PC-3 (cell line): Measurements from ENCODE around the gene DMAP1. TPM values are rescaled to one million over a fixed set of nuclear protein-coding genes. Genes with fewer than 3 reads are reported as not detected.

ENCODE experiments used
- ATAC-seq: fragments of 200-7000 bp; cut with Tn5 transposase; 2 replicates; pipeline ENCODE4 v1.9.1; 2020; ENCODE audit warnings: mild to moderate bottlenecking, moderate library complexity
- BruUV-seq: library from RNA; stranded (reverse); fragments of 400-500 nt; replicated peaks from 2 replicates; lab custom pipeline; 2021; lab: Mats Ljungman, UMichigan
- CTCF ChIA-PET: fragments of 300-600 bp; sonication (Branson Sonifier 250); formaldehyde crosslinking; loops from one replicate; lab custom pipeline; 2022; ENCODE audit warnings: antibody characterized with exemption; lab: Charles Lee
- POLR2A ChIA-PET: fragments of 300-600 bp; sonication (Branson Sonifier 250); formaldehyde crosslinking; loops from one replicate; lab custom pipeline; 2022; ENCODE audit warnings: antibody characterized with exemption; ENCODE audit not compliant: unreplicated experiment; lab: Charles Lee
- DNase-seq: peaks from one replicate; pipeline ENCODE4 v3.0.0-alpha.2; 2015
- H2AFZ ChIP-seq: fragments of 300-600 bp; sonication (generic); 2 replicates; pipeline ENCODE4 v1.6.0; 2016; ENCODE audit warnings: antibody characterized with exemption, low read length
- H3F3A ChIP-seq: fragments of 300-600 bp; sonication (generic); one replicate; pipeline ENCODE4 v1.6.0; 2017; ENCODE audit warnings: antibody characterized with exemption, low read length, control low read depth, mild to moderate bottlenecking; ENCODE audit not compliant: unreplicated experiment
- H3K27ac ChIP-seq: fragments of 300-600 bp; sonication (generic); 2 replicates; pipeline ENCODE4 v1.5.1; 2016; ENCODE audit warnings: mild to moderate bottlenecking, low read length
- H3K27me3 ChIP-seq: fragments of 300-600 bp; sonication (generic); 2 replicates; pipeline ENCODE4 v1.6.1; 2016; ENCODE audit warnings: low read length, mixed read lengths
- H3K36me3 ChIP-seq: fragments of 300-600 bp; sonication (generic); 2 replicates; pipeline ENCODE4 v1.6.1; 2016; ENCODE audit warnings: low read depth, mixed run types, low read length, mixed read lengths
- H3K4me1 ChIP-seq: fragments of 300-600 bp; sonication (generic); 2 replicates; pipeline ENCODE4 v1.5.1; 2016; ENCODE audit warnings: low read length; ENCODE audit not compliant: insufficient read depth
- H3K4me2 ChIP-seq: fragments of 300-600 bp; sonication (generic); 2 replicates; pipeline ENCODE4 v1.6.0; 2016; ENCODE audit warnings: low read length
- H3K4me3 ChIP-seq: fragments of 300-600 bp; sonication (generic); 2 replicates; pipeline ENCODE4 v1.5.1; 2016; ENCODE audit warnings: mild to moderate bottlenecking, low read length, mixed read lengths
- H3K79me2 ChIP-seq: fragments of 300-600 bp; sonication (generic); 2 replicates; pipeline ENCODE4 v1.6.1; 2017; ENCODE audit warnings: low read length, mixed read lengths
- H3K9ac ChIP-seq: fragments of 300-600 bp; sonication (generic); 2 replicates; pipeline ENCODE4 v1.6.0; 2016; ENCODE audit warnings: mild to moderate bottlenecking, low read length
- H3K9me2 ChIP-seq: fragments of 300-600 bp; sonication (generic); replicated peaks from 2 replicates; pipeline ENCODE4 v1.6.1; 2016; ENCODE audit warnings: mixed run types, low read length, mixed read lengths
- H3K9me3 ChIP-seq: fragments of 300-600 bp; sonication (generic); 2 replicates; pipeline ENCODE4 v1.6.1; 2016; ENCODE audit warnings: low read length, mixed read lengths
- H4K20me1 ChIP-seq: fragments of 300-600 bp; sonication (generic); 2 replicates; pipeline ENCODE4 v1.6.1; 2016; ENCODE audit warnings: low read length, mixed read lengths
- EZH2 ChIP-seq: fragments of 300-600 bp; sonication (generic); IDR thresholded peaks from one replicate; pipeline ENCODE4 v1.6.1; 2017; ENCODE audit warnings: antibody characterized with exemption, mild to moderate bottlenecking, low read length; ENCODE audit not compliant: unreplicated experiment
- EZH2phosphoT487 ChIP-seq: fragments of 300-600 bp; sonication (generic); IDR thresholded peaks from 2 replicates; pipeline ENCODE4 v1.6.1; 2018; ENCODE audit warnings: mild to moderate bottlenecking, antibody characterized with exemption, low read length, borderline replicate concordance
- intact Hi-C: fragments of 100-400 bp; cut with micrococcal nuclease; formaldehyde crosslinking; loops from 2 replicates; pipeline ENCODE4 v1.9.0; 2023
- total RNA-seq: library from RNA; depleted of rRNA; stranded (reverse); fragments of >200 nt; gene quantifications from 2 replicates; pipeline ENCODE4 v1.2.3, GENCODE V29; 2014
- TF ChIP-seq, protein P1 (sequence below): fragments of 300-600 bp; sonication (generic); conservative IDR thresholded peaks from 2 replicates; pipeline ENCODE4 v1.5.1; 2017; ENCODE audit warnings: antibody characterized with exemption, low read depth, mild to moderate bottlenecking, low read length

DMAP1 gene
- total RNA-seq, 1 experiment from 2014 or later: 55.5 TPM

DNA sequence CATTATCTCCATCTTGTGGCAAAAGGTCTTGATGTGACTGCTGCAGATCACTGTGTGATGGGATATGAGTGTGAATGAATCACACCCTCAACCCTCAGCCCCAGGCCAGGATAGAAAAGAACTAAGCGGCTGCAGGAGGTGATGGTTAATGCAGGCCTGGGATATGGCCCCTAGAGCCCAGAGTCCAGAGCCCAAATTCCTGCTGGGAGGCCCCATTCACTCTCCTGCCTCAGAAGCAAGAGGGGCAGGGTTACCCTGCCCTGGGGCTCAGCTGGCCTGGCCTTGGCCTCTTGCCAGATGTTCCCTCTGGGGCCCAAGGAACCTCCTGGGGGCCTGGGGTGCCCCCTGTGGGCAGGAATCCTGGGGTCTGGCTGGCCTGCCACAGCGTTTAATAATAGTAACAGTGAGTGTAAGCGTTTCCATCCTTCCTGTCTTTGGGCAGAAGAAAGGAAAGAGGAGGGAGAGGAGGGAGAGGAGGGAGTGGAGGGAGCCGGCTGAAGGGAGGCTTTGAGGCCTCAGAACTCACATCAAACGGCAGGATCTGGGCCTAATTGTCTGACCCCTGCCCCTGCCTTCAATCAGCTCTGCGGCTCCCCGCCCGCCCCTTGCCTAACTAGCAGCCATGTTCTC, 26.2 kb downstream of the DMAP1 start:
- no peak for TF ChIP-seq EZH2phosphoT487
- no peak for TF ChIP-seq EZH2
- TF ChIP-seq, protein P1, sequence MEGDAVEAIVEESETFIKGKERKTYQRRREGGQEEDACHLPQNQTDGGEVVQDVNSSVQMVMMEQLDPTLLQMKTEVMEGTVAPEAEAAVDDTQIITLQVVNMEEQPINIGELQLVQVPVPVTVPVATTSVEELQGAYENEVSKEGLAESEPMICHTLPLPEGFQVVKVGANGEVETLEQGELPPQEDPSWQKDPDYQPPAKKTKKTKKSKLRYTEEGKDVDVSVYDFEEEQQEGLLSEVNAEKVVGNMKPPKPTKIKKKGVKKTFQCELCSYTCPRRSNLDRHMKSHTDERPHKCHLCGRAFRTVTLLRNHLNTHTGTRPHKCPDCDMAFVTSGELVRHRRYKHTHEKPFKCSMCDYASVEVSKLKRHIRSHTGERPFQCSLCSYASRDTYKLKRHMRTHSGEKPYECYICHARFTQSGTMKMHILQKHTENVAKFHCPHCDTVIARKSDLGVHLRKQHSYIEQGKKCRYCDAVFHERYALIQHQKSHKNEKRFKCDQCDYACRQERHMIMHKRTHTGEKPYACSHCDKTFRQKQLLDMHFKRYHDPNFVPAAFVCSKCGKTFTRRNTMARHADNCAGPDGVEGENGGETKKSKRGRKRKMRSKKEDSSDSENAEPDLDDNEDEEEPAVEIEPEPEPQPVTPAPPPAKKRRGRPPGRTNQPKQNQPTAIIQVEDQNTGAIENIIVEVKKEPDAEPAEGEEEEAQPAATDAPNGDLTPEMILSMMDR: no peak
- Histone ChIP-seq H3K4me1 (no peaks in the 10 kb centered on the region), H3K9me2 (no peaks in the 10 kb centered on the region), H2AFZ (no peak overlapping the region), H3K79me2 (no peaks in the 10 kb centered on the region), H3K9ac (no peak overlapping the region), H3K27ac (no peak overlapping the region), H3F3A (no peaks in the 10 kb centered on the region), H3K4me2 (no peak overlapping the region), H3K36me3 (no peaks in the 10 kb centered on the region), H3K27me3 (no peaks in the 10 kb centered on the region), H4K20me1 (no peaks in the 10 kb centered on the region), H3K4me3 (no peak overlapping the region), H3K9me3 (no peaks in the 10 kb centered on the region)
- CTCF ChIA-PET: no interaction called here
- DNase-seq (peak; percentile 37), ATAC-seq (peak; percentile 50)
- intact Hi-C loops: no loop called here
- BruUV-seq: no TSS peak
- POLR2A ChIA-PET: no interaction called here

DNA sequence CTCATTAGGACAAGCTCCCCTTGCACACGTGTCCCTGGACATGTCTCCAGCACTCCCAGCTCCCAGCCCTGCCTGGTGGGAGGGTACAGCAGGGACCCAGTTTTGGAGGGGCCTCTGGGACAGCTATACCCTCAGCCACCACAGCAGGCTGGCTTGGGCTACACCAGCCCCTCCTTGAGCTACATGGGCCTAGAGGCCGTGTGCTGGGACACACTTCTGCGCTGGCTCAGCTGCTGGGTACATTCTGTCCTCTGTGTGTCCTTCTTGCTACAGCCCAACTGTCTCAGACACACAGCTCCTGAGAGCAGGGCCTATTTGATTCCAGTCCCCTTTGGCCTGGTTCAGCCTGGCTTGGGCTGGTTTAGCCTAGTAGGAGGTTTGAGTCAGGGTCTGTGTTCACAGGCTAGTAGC, 26.7 kb downstream of the DMAP1 start:
- DNase-seq (no peak), ATAC-seq (no peak)
- BruUV-seq: no TSS peak
- H3K79me2 ChIP-seq: no peaks in the 10 kb centered on the region
- no peaks in the 10 kb centered on the region for H3K36me3 ChIP-seq
- POLR2A ChIA-PET: no interaction called here
- no peaks in the 10 kb centered on the region for H3F3A ChIP-seq
- TF ChIP-seq EZH2phosphoT487 (no peak), EZH2 (no peak)
- TF ChIP-seq, protein P1: no peak
- no peaks in the 10 kb centered on the region for H3K27me3 ChIP-seq
- CTCF ChIA-PET: interaction anchor here (0.9 kb wide), 1 partner anchor 23 kb away, joined by 3 read pairs; no protein-coding TSS in a partner anchor
- no peak overlapping the region for H3K4me3 ChIP-seq
- H3K27ac ChIP-seq: no peak overlapping the region
- no peak overlapping the region for H2AFZ ChIP-seq
- H3K9ac ChIP-seq: no peak overlapping the region
- H3K9me3 ChIP-seq: no peaks in the 10 kb centered on the region
- no peaks in the 10 kb centered on the region for H4K20me1 ChIP-seq
- no peaks in the 10 kb centered on the region for H3K4me1 ChIP-seq
- no peaks in the 10 kb centered on the region for H3K9me2 ChIP-seq
- no peak overlapping the region for H3K4me2 ChIP-seq
- intact Hi-C loops: loop anchor here (2.0 kb wide), 1 partner anchor 43 kb away; no protein-coding TSS in a partner anchor
